ENCODE measurements around the gene CIAO3. TPM values are rescaled to one million over a fixed set of nuclear protein-coding genes. Genes with fewer than 3 reads are reported as not detected.

Gene CIAO3
- total RNA-seq, 1 experiment from 2014 or later = 15.0 TPM

GRCh38 chr16:735982-736453 is 4.8 kb downstream of the CIAO3 start:
- no peak for DNase-seq (ENCODE audit: low spot score)

GRCh38 chr16:734981-735881 is 5.6 kb downstream of the CIAO3 start:
- no peak for DNase-seq (ENCODE audit: low spot score)

GRCh38 chr16:734208-734980 is 6.4 kb downstream of the CIAO3 start:
- DNase-seq (ENCODE audit: low spot score) = no peak

GRCh38 chr16:733382-734207 is 7.2 kb downstream of the CIAO3 start:
- DNase-seq (ENCODE audit: low spot score) = no peak

GRCh38 chr16:732936-733335 is 7.9 kb downstream of the CIAO3 start:
- no peak for DNase-seq (ENCODE audit: low spot score)

- no peak for DNase-seq (ENCODE audit: low spot score)
Measured at GRCh38 chr16:732332-732731, 8.5 kb downstream of the CIAO3 start.

GRCh38 chr16:730666-731509 is 9.9 kb downstream of the CIAO3 start:
- DNase-seq (ENCODE audit: low spot score) = no peak

- no peak for DNase-seq (ENCODE audit: low spot score)
Measured at GRCh38 chr16:729768-730665, 10.8 kb downstream of the CIAO3 start.

- DNase-seq (ENCODE audit: low spot score) = no peak
Measured at GRCh38 chr16:728890-729744, 11.7 kb downstream of the CIAO3 start.

- DNase-seq (ENCODE audit: low spot score) = peak; percentile 88
Measured at GRCh38 chr16:728131-728889, 12.5 kb downstream of the CIAO3 start.

GRCh38 chr16:727291-727977 is 13.4 kb downstream of the CIAO3 start:
- no peak for DNase-seq (ENCODE audit: low spot score)

- DNase-seq (ENCODE audit: low spot score) = peak; percentile 45
Measured at GRCh38 chr16:726438-727290, 14.1 kb downstream of the CIAO3 start, which contains the start of the genes CCDC78 and HAGHL. TSS of gene CCDC78 (minus strand) at chr16:726443. CDS start at chr16:726367, 76 bp downstream. TSS of gene HAGHL (plus strand) at chr16:727106. CDS start at chr16:727510, 404 bp downstream.

GRCh38 chr16:726188-726437 is 14.7 kb downstream of the CIAO3 start:
- no peak for DNase-seq (ENCODE audit: low spot score)

- no peak for DNase-seq (ENCODE audit: low spot score)
Measured at GRCh38 chr16:725463-726187, 15.2 kb downstream of the CIAO3 start.

GRCh38 chr16:725041-725376 is 15.8 kb downstream of the CIAO3 start:
- no peak for DNase-seq (ENCODE audit: low spot score)

Measured in H4 (cell line).